ENCODE data around the gene HOXC11.

The HOXC11 gene

GRCh38 chr12:54011665-54012532, 39.0 kb downstream of the HOXC11 start:
- DNase-seq: no peak

- DNase-seq: no peak
Observed at GRCh38 chr12:54012631-54013409, 39.9 kb downstream of the HOXC11 start.

- DNase-seq: no peak
Observed at GRCh38 chr12:54014377-54015017, 41.6 kb downstream of the HOXC11 start.

- no peak for DNase-seq
Observed at GRCh38 chr12:54015018-54015931, 42.3 kb downstream of the HOXC11 start.

GRCh38 chr12:54016051-54016450, 43.1 kb downstream of the HOXC11 start:
- DNase-seq: no peak

- no peak for DNase-seq
Observed at GRCh38 chr12:54016478-54016964, 43.6 kb downstream of the HOXC11 start.

GRCh38 chr12:54017027-54017788, 44.3 kb downstream of the HOXC11 start:
- no peak for DNase-seq

- peak; percentile 83 for DNase-seq
Observed at GRCh38 chr12:54017878-54018467, 45.0 kb downstream of the HOXC11 start.

- DNase-seq: no peak
Observed at GRCh38 chr12:54018468-54018984, 45.6 kb downstream of the HOXC11 start.

GRCh38 chr12:54019091-54019811, 46.3 kb downstream of the HOXC11 start:
- no peak for DNase-seq

GRCh38 chr12:54019924-54020590, 47.1 kb downstream of the HOXC11 start:
- no peak for DNase-seq

- DNase-seq: no peak
Observed at GRCh38 chr12:54020591-54021405, 47.9 kb downstream of the HOXC11 start.

- DNase-seq: no peak
Observed at GRCh38 chr12:54021432-54022013, 48.6 kb downstream of the HOXC11 start.

- DNase-seq: no peak
Observed at GRCh38 chr12:54022960-54023884, 50.3 kb downstream of the HOXC11 start.

GRCh38 chr12:54024127-54024526, 51.2 kb downstream of the HOXC11 start:
- DNase-seq: no peak

- DNase-seq: no peak
Observed at GRCh38 chr12:54024581-54025305, 51.8 kb downstream of the HOXC11 start.

All from CD4-positive, alpha-beta T cell treated with Interleukin-12 subunit alpha and Interleukin-12 subunit beta, for 1 hour (primary cell).